Activated CD8-positive, alpha-beta memory T cell treated with anti-CD3 and anti-CD28 coated beads for 24 hours (primary cell): ENCODE data around the gene EYA2.

Experiments used
- DNase-seq: peaks from one replicate; pipeline ENCODE4 v3.0.0-alpha.2; 2020

Gene EYA2

GRCh38 chr20:47237715-47238114, 343.1 kb downstream of the EYA2 start:
- DNase-seq = no peak
